Mammary epithelial cell (primary cell): Measurements from ENCODE around the gene MYL2.

ENCODE experiments used
- CTCF ChIP-seq, 2 donors: IDR thresholded peaks in 1 of 2; conservative IDR thresholded peaks in 1 of 2; 2 replicates each; pipeline ENCODE4 v1.5.1; 2011 to 2012; ENCODE audit warnings: inconsistent platforms in 2 of 2, low read length in 2 of 2, mild to moderate bottlenecking in 2 of 2, control low read depth in 1 of 2, low read depth in 1 of 2; ENCODE audit not compliant: insufficient read depth in 1 of 2; ENCODE audit errors: extremely low read depth in 1 of 2
- EZH2 ChIP-seq: IDR thresholded peaks from 2 replicates; pipeline ENCODE4 v1.6.1; 2012; ENCODE audit warnings: low read length, inconsistent platforms, borderline replicate concordance

GRCh38 chr12:110869026-110869425 is 51.4 kb downstream of the MYL2 start:
- TF ChIP-seq CTCF (conservative IDR thresholded peaks at IDR 0.05 in 1 of 2, IDR thresholded peaks at IDR 0.05 in 1 of 2; ENCODE audit: extremely low read depth in 1 of 2, insufficient read depth in 1 of 2, low read depth in 1 of 2, low read length in 2 of 2) (no peak), EZH2 (no peak)
